Thyroid gland (tissue), 4 donors: ENCODE data around the gene AIF1L.

Source experiments
- POLR2A ChIP-seq, 2 donors: fragments of 450-650 bp; IDR thresholded peaks; one replicate each; pipeline ENCODE4 v1.6.1; 2017; ENCODE audit warnings: antibody characterized with exemption in 2 of 2, mild to moderate bottlenecking in 2 of 2, moderate library complexity in 1 of 2
- TF ChIP-seq, protein P1 (sequence below), 6 experiments: fragments of 200-600 bp in 3 of 6; fragments of 450-650 bp in 3 of 6; sonication (generic) in 3 of 6; IDR thresholded peaks; one replicate each; pipeline ENCODE4 v1.5.1; 2016 to 2019; ENCODE audit warnings: antibody characterized with exemption in 6 of 6, mild to moderate bottlenecking in 2 of 6, inconsistent platforms in 1 of 6, moderate library complexity in 1 of 6

DNA sequence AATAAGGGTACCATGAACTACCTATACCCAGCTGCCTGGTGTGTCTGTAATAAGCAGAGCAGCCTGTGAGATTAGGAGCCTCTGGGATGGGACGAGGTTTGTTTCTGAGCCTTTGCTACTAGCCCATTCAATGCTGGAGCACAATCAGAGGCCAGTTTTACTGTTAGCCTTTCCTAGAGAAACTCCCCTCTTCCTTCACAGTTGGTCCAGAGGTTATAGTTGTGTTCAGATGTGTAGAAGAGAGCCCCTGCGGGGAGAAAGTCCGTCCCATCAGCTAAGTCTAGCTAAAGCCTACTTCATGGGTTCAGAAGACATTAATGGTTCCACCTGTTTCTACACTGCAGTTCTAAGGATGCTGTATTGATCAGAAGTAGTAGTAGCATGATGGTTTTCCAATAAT is 45.8 kb downstream of the AIF1L start:
- no peak for TF ChIP-seq POLR2A (IDR thresholded peaks at IDR 0.05)
- TF ChIP-seq, protein P1, sequence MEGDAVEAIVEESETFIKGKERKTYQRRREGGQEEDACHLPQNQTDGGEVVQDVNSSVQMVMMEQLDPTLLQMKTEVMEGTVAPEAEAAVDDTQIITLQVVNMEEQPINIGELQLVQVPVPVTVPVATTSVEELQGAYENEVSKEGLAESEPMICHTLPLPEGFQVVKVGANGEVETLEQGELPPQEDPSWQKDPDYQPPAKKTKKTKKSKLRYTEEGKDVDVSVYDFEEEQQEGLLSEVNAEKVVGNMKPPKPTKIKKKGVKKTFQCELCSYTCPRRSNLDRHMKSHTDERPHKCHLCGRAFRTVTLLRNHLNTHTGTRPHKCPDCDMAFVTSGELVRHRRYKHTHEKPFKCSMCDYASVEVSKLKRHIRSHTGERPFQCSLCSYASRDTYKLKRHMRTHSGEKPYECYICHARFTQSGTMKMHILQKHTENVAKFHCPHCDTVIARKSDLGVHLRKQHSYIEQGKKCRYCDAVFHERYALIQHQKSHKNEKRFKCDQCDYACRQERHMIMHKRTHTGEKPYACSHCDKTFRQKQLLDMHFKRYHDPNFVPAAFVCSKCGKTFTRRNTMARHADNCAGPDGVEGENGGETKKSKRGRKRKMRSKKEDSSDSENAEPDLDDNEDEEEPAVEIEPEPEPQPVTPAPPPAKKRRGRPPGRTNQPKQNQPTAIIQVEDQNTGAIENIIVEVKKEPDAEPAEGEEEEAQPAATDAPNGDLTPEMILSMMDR (IDR thresholded peaks at IDR 0.05): no peak
